HEK293 (cell line): ENCODE data around the gene HSPA8.
A peak's percentile ranks its signal among the peaks of the same experiment; 100 is the strongest.

Source experiments
- CTCF ChIA-PET: fragments of 350-600 bp; formaldehyde crosslinking; extraction: SDS; loops from one replicate; lab custom pipeline; 2021; ENCODE audit warnings: antibody characterized with exemption; lab: Yijun Ruan, JAX
- POLR2A ChIA-PET: fragments of 300-600 bp; formaldehyde crosslinking; extraction: SDS; loops from one replicate; lab custom pipeline; 2020; ENCODE audit warnings: antibody characterized with exemption, inconsistent platforms; lab: Yijun Ruan, JAX
- H3K27ac ChIP-seq: fragments of 200-500 bp; sonication (Bioruptor generic); 2 replicates; pipeline ENCODE4 v1.5.1; 2014; ENCODE audit warnings: low read depth, low read length, control low read depth, inconsistent platforms; ENCODE audit errors: extremely low read depth
- H3K36me3 ChIP-seq, 2 experiments: fragments of 200-500 bp in 1 of 2; sonication (Bioruptor generic) in 1 of 2; 1 replicate in 1 of 2; 2 replicates in 1 of 2; pipeline ENCODE4 v1.5.1; 2014 to 2017; ENCODE audit warnings: inconsistent platforms in 2 of 2, low read length in 2 of 2; ENCODE audit not compliant: control insufficient read depth in 2 of 2, insufficient read depth in 1 of 2
- H3K4me1 ChIP-seq: fragments of 200-500 bp; sonication (Bioruptor generic); 2 replicates; pipeline ENCODE4 v1.5.1; 2014; ENCODE audit warnings: mild to moderate bottlenecking, low read length, inconsistent platforms; ENCODE audit not compliant: control insufficient read depth, insufficient read depth
- H3K4me3 ChIP-seq: 2 replicates; pipeline ENCODE4 v1.5.1; 2011; ENCODE audit warnings: low read depth, mild to moderate bottlenecking, control low read depth, low read length, moderate library complexity
- H3K9me3 ChIP-seq: fragments of 200-500 bp; sonication (Bioruptor generic); 2 replicates; pipeline ENCODE4 v1.5.1; 2014; ENCODE audit warnings: low read depth, low read length, inconsistent platforms; ENCODE audit not compliant: control insufficient read depth, insufficient read depth
- GLI4 ChIP-seq: fragments of 450-650 bp; formaldehyde crosslinking; IDR thresholded peaks from 2 replicates; pipeline ENCODE4 v1.5.1; 2016; ENCODE audit warnings: missing biosample characterization, missing genetic modification characterization
- GLIS1 ChIP-seq: fragments of 450-650 bp; formaldehyde crosslinking; IDR thresholded peaks from 2 replicates; pipeline ENCODE4 v1.5.1; 2016; ENCODE audit warnings: missing biosample characterization, missing genetic modification characterization
- KLF10 ChIP-seq: fragments of 450-650 bp; IDR thresholded peaks from 2 replicates; pipeline ENCODE4 v1.5.1; 2018; ENCODE audit warnings: missing biosample characterization, mild to moderate bottlenecking, missing genetic modification characterization
- PRDM1 ChIP-seq: fragments of 450-650 bp; formaldehyde crosslinking; IDR thresholded peaks from 2 replicates; pipeline ENCODE4; 2016; ENCODE audit warnings: missing biosample characterization, missing genetic modification characterization
- PRDM10 ChIP-seq: fragments of 450-650 bp; formaldehyde crosslinking; IDR thresholded peaks from 2 replicates; pipeline ENCODE4 v1.5.1; 2016; ENCODE audit warnings: missing biosample characterization, missing genetic modification characterization
- SP7 ChIP-seq: fragments of 450-650 bp; formaldehyde crosslinking; IDR thresholded peaks from 2 replicates; pipeline ENCODE4 v1.5.1; 2016; ENCODE audit warnings: missing biosample characterization, missing genetic modification characterization
- TRIM28 ChIP-seq: IDR thresholded peaks from 2 replicates; pipeline ENCODE4 v1.6.1; 2011; ENCODE audit warnings: low read length, control low read depth, borderline replicate concordance
- ZBTB17 ChIP-seq: fragments of 450-650 bp; formaldehyde crosslinking; IDR thresholded peaks from 2 replicates; pipeline ENCODE4 v1.5.1; 2016; ENCODE audit warnings: missing biosample characterization, missing genetic modification characterization
- ZBTB21 ChIP-seq: fragments of 450-650 bp; formaldehyde crosslinking; IDR thresholded peaks from 2 replicates; pipeline ENCODE4 v1.5.1; 2017; ENCODE audit warnings: missing biosample characterization, missing genetic modification characterization
- ZBTB48 ChIP-seq: fragments of 450-650 bp; formaldehyde crosslinking; IDR thresholded peaks from 2 replicates; pipeline ENCODE4 v1.5.1; 2016; ENCODE audit warnings: missing biosample characterization, missing genetic modification characterization
- ZEB2 ChIP-seq: fragments of 450-650 bp; formaldehyde crosslinking; IDR thresholded peaks from 2 replicates; pipeline ENCODE4 v1.5.1; 2016; ENCODE audit warnings: missing biosample characterization, missing genetic modification characterization
- ZFHX2 ChIP-seq: fragments of 450-650 bp; formaldehyde crosslinking; conservative IDR thresholded peaks from 2 replicates; pipeline ENCODE4 v1.5.1; 2016; ENCODE audit warnings: missing biosample characterization, missing genetic modification characterization
- ZNF175 ChIP-seq: fragments of 450-650 bp; formaldehyde crosslinking; IDR thresholded peaks from 2 replicates; pipeline ENCODE4 v1.5.1; 2016; ENCODE audit warnings: missing biosample characterization, missing genetic modification characterization
- ZNF335 ChIP-seq: fragments of 450-650 bp; formaldehyde crosslinking; conservative IDR thresholded peaks from 2 replicates; pipeline ENCODE4 v1.5.1; 2016; ENCODE audit warnings: missing biosample characterization, missing genetic modification characterization
- ZNF391 ChIP-seq: fragments of 450-650 bp; formaldehyde crosslinking; IDR thresholded peaks from 2 replicates; pipeline ENCODE4 v1.5.1; 2016; ENCODE audit warnings: low read depth, missing biosample characterization, missing genetic modification characterization, borderline replicate concordance
- ZNF394 ChIP-seq: fragments of 450-650 bp; formaldehyde crosslinking; IDR thresholded peaks from 2 replicates; pipeline ENCODE4 v1.5.1; 2016; ENCODE audit warnings: missing biosample characterization, missing genetic modification characterization, mild to moderate bottlenecking, moderate library complexity, borderline replicate concordance
- ZNF510 ChIP-seq: fragments of 450-650 bp; formaldehyde crosslinking; IDR thresholded peaks from 2 replicates; pipeline ENCODE4 v1.5.1; 2018; ENCODE audit warnings: mild to moderate bottlenecking, missing genetic modification characterization, missing biosample characterization; ENCODE audit not compliant: insufficient replicate concordance
- ZNF571 ChIP-seq: fragments of 450-650 bp; formaldehyde crosslinking; IDR thresholded peaks from 2 replicates; pipeline ENCODE4 v1.5.0; 2017; ENCODE audit warnings: missing biosample characterization, missing genetic modification characterization
- ZNF600 ChIP-seq: fragments of 450-650 bp; formaldehyde crosslinking; IDR thresholded peaks from 2 replicates; pipeline ENCODE4 v1.5.1; 2016; ENCODE audit warnings: missing biosample characterization, missing genetic modification characterization
- ZNF629 ChIP-seq: fragments of 450-650 bp; formaldehyde crosslinking; IDR thresholded peaks from 2 replicates; pipeline ENCODE4 v1.5.1; 2017; ENCODE audit warnings: missing biosample characterization, missing genetic modification characterization
- ZNF843 ChIP-seq: fragments of 450-650 bp; formaldehyde crosslinking; IDR thresholded peaks from 2 replicates; pipeline ENCODE4 v1.5.1; 2016; ENCODE audit warnings: missing biosample characterization, missing genetic modification characterization
- ZSCAN30 ChIP-seq: fragments of 450-650 bp; IDR thresholded peaks from 2 replicates; pipeline ENCODE4 v1.5.1; 2018; ENCODE audit warnings: missing biosample characterization, mild to moderate bottlenecking, missing genetic modification characterization, moderate library complexity
- ZXDB ChIP-seq: fragments of 450-650 bp; formaldehyde crosslinking; IDR thresholded peaks from 2 replicates; pipeline ENCODE4 v1.5.1; 2016; ENCODE audit warnings: missing biosample characterization, missing genetic modification characterization
- TF ChIP-seq, protein P1 (sequence below): fragments of 450-650 bp; formaldehyde crosslinking; IDR thresholded peaks from 2 replicates; pipeline ENCODE4 v1.5.1; 2016; ENCODE audit warnings: missing biosample characterization, missing genetic modification characterization
- TF ChIP-seq, protein P2 (sequence below): fragments of 450-650 bp; formaldehyde crosslinking; IDR thresholded peaks from 2 replicates; pipeline ENCODE4 v1.5.1; 2016; ENCODE audit warnings: missing biosample characterization, missing genetic modification characterization

Gene HSPA8

GRCh38 chr11:123076484-123076883 lies 14.5 kb upstream of the HSPA8 start:
- ChIA-PET CTCF (no interaction called here), POLR2A (no interaction called here)
- Histone ChIP-seq H3K9me3 (no peaks in the 10 kb centered on the region), H3K4me1 (no peaks in the 10 kb centered on the region), H3K36me3 (no peaks in the 10 kb centered on the region), H3K4me3 (no peak overlapping the region), H3K27ac (no peak overlapping the region)
- TF ChIP-seq PRDM1 (tag by site-specific recombination): peak; percentile 54; the same call in 1 of the 2 replicates
- TF ChIP-seq ZNF843 (tag by site-specific recombination): 0 out of 2 replicates have a peak, but pooled peaks have one; percentile 15
- TF ChIP-seq ZNF600: peak; percentile 26; the same call in 1 of the 2 replicates
- peak; percentile 60 for TF ChIP-seq ZBTB17
- TF ChIP-seq ZNF629 (tag by site-specific recombination): peak; percentile 37; the same call in 1 of the 2 replicates
- 0 out of 2 replicates have a peak, but pooled peaks have one; percentile 33 for TF ChIP-seq ZEB2 (tag by site-specific recombination)
- TF ChIP-seq ZNF510: no peak
- 0 out of 2 replicates have a peak, but pooled peaks have one; percentile 13 for TF ChIP-seq ZXDB (tag by site-specific recombination)
- peak; percentile 40; the same call in 1 of the 2 replicates for TF ChIP-seq ZFHX2 (tag by site-specific recombination)
- no peak for TF ChIP-seq ZNF175 (tag by site-specific recombination)
- TF ChIP-seq, protein P1, sequence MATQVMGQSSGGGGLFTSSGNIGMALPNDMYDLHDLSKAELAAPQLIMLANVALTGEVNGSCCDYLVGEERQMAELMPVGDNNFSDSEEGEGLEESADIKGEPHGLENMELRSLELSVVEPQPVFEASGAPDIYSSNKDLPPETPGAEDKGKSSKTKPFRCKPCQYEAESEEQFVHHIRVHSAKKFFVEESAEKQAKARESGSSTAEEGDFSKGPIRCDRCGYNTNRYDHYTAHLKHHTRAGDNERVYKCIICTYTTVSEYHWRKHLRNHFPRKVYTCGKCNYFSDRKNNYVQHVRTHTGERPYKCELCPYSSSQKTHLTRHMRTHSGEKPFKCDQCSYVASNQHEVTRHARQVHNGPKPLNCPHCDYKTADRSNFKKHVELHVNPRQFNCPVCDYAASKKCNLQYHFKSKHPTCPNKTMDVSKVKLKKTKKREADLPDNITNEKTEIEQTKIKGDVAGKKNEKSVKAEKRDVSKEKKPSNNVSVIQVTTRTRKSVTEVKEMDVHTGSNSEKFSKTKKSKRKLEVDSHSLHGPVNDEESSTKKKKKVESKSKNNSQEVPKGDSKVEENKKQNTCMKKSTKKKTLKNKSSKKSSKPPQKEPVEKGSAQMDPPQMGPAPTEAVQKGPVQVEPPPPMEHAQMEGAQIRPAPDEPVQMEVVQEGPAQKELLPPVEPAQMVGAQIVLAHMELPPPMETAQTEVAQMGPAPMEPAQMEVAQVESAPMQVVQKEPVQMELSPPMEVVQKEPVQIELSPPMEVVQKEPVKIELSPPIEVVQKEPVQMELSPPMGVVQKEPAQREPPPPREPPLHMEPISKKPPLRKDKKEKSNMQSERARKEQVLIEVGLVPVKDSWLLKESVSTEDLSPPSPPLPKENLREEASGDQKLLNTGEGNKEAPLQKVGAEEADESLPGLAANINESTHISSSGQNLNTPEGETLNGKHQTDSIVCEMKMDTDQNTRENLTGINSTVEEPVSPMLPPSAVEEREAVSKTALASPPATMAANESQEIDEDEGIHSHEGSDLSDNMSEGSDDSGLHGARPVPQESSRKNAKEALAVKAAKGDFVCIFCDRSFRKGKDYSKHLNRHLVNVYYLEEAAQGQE (tag by site-specific recombination): no peak
- TF ChIP-seq ZNF335: 0 out of 2 replicates have a peak, but pooled peaks have one; percentile 17
- TF ChIP-seq PRDM10 (tag by site-specific recombination): peak; percentile 69
- TF ChIP-seq, protein P2, sequence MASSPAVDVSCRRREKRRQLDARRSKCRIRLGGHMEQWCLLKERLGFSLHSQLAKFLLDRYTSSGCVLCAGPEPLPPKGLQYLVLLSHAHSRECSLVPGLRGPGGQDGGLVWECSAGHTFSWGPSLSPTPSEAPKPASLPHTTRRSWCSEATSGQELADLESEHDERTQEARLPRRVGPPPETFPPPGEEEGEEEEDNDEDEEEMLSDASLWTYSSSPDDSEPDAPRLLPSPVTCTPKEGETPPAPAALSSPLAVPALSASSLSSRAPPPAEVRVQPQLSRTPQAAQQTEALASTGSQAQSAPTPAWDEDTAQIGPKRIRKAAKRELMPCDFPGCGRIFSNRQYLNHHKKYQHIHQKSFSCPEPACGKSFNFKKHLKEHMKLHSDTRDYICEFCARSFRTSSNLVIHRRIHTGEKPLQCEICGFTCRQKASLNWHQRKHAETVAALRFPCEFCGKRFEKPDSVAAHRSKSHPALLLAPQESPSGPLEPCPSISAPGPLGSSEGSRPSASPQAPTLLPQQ (tag by site-specific recombination): no peak

DNA sequence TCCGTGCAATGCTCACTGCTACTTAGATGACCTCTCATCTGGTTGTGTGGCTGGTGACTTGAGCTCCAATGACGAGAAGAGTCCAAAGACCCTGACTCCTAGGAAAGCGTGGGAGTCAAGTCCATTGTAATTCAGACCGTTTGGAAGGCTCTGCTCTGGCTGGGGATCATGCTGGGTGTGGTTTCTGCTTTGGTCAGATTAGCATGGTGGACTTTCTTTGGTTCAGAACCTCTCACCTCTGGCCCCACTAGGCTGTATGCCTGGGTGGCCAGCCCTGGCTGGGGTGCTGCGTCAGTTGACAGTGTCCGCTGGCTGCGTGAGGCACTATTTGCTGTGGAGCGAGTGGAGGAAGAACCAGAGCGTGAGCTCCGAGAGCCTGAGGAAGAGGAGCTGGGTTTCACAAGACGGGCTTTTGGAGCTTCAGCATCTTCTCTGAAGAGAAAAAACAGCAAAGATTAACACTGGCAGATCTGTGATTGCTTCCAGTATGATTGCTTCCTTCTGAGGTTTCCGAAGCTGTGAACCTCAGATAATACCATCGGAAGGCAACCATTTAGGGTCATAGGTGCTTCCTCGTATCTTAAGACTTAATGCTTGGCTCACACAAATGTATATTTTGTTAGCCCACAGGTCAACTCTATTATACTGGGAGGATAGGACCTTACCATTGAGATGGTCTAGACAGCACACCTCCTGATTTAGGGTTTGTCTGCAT lies 11.6 kb upstream of the HSPA8 start:
- no peaks in the 10 kb centered on the region for H3K36me3 ChIP-seq
- no peak overlapping the region for H3K4me3 ChIP-seq
- ChIA-PET POLR2A (interaction anchor here (0.8 kb wide), 1 partner anchor 11 kb away, joined by 6 read pairs; the partner anchor contains the start of gene HSPA8), CTCF (interaction anchor here (0.7 to 1.4 kb wide), 3 partner anchors 8 to 188 kb away, joined by 3 read pairs; no protein-coding TSS in a partner anchor)
- no peaks in the 10 kb centered on the region for H3K9me3 ChIP-seq
- no peak overlapping the region for H3K27ac ChIP-seq
- H3K4me1 ChIP-seq: no peaks in the 10 kb centered on the region
- TF ChIP-seq KLF10 (tag by site-specific recombination) (no peak), ZBTB48 (tag by site-specific recombination) (no peak), GLI4 (tag by site-specific recombination) (no peak), ZNF391 (no peak), TRIM28 (no peak), ZNF394 (tag by site-specific recombination) (no peak), SP7 (tag by site-specific recombination) (no peak), ZSCAN30 (tag by site-specific recombination) (no peak), ZFHX2 (tag by site-specific recombination) (no peak), ZBTB21 (no peak), GLIS1 (tag by site-specific recombination) (no peak), ZNF571 (no peak)
